ENCODE results near the gene CACHD1. TPM values are rescaled to one million over a fixed set of nuclear protein-coding genes. Genes with fewer than 3 reads are reported as not detected.

Gene CACHD1
- total RNA-seq, 1 donor from 2014 or later, result 2.9 TPM

DNA sequence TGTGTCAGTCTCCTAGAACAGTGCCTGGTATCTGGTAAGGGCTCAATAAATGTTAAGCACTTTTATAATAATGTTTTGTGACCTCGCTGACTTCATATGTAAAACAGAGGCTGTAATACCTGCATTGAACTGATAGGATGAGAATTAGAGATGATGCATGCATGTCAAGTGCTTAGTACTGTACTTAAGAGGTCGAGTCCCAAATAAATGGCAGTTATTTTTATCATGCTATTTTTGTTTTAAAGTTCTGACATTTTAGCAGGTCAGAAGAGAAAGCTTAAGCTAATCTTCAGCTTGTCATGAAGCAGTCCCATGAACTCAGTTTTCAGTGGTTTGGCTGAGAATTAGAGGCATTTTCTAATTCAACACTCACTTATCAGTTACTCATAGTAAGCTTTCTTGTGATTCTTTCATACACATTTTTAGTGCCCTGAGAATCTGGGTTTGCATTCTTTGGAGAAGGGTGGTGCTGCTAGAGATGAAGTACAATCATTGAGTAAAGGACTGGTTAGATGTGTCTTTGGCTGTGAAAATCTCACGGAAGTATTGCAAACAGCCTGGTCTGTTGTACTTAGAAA lies 199.3 kb downstream of the CACHD1 start:
- intact Hi-C loops (cut with DNase I), result no loop called here
- no peak for DNase-seq (ENCODE audit: low spot score)

DNA sequence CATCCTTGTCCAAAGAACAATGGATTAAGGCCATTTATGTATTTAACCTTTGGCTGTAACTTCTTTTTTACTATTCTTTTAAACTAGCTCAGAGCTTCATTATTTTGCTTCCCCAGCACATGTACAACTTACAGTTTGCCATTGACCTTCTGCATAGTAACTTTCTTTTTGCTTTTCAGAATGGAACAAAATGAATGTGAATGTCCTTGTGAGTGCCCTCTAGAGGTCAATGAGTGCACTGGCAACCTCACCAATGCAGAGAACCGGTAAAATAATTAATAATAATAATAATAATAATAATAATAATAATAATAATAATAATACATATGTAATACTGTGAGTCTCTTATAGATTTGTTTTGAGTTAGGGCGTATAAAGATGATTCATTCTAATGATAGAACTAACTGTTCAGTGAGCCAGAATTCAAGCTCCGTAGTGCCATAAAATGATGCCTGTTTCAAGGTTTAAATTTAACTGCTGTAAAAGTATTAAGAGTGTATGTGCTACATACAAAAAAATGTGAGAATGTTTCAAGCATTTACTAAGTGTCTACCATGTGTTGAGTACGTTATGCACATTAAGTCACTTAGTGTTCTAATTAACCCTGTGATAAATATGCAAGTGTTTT lies 205.9 kb downstream of the CACHD1 start:
- intact Hi-C loops (cut with DNase I), result loop anchor here (5.0 kb wide), 1 partner anchor 409 kb away; no protein-coding TSS in a partner anchor
- DNase-seq (ENCODE audit: low spot score), result no peak

DNA sequence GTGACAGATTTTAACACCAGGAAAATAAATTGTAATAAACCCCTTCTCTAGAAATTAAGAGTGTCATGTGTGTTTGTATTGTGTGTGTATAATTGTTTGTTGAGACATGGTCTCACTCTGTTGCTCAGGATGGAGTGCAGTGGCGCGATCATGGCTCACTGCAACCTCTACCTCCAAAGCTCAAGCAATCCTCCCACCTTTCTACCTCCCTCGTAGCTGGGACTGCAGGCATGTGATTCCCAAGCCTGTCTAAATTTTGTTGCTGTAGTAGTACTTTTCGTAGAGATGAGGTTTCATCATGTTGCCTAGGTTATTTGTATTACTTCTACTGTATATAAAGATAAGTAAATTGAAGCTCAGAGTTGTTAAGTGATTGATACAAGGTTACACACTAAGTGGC lies 206.5 kb downstream of the CACHD1 start:
- DNase-seq (ENCODE audit: low spot score), result no peak
- intact Hi-C loops (cut with DNase I), result loop anchor here (5.0 kb wide), 1 partner anchor 409 kb away; no protein-coding TSS in a partner anchor

DNA sequence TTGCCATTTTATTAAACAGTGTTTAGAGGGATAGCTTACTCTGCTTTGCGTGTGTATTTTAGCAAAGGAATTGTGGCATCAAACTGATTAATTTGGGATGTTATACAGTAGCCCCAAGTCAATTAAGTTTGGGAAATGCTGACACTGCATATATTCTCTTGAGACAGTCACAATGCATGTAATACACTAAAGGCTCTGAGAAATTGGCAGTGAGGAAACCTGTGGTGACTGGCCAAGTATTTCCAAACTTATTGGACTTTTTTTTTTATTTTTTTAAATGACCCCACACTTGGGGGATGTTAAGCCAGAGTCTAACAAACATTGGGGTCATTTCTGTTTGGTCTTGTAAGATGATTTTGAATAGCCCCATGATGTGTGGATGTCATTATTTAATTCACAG lies 207.6 kb downstream of the CACHD1 start:
- DNase-seq (ENCODE audit: low spot score), result no peak
- intact Hi-C loops (cut with DNase I), result loop anchor here (5.0 kb wide), 1 partner anchor 410 kb away; no protein-coding TSS in a partner anchor

DNA sequence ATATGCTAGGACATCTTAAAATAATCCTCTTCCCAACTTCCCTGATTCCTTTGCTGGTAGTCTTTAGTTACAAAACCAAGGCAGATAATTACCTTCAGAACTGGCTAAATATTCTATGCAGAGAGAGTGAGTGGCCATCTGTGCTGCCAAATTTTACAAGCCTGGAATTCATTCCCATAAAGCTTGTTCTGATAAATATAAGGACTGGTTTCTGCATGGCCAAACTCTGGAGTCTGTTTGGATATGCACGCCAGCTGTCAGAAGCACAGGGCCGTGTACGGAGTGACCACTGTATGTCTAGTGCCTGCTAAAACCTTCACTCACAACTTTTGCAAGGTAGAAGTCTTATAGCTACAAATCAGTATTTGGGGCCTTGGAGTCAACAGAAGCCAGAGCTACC lies 208.4 kb downstream of the CACHD1 start:
- DNase-seq (ENCODE audit: low spot score), result no peak
- intact Hi-C loops (cut with DNase I), result loop anchor here (5.0 kb wide), 1 partner anchor 411 kb away; no protein-coding TSS in a partner anchor

DNA sequence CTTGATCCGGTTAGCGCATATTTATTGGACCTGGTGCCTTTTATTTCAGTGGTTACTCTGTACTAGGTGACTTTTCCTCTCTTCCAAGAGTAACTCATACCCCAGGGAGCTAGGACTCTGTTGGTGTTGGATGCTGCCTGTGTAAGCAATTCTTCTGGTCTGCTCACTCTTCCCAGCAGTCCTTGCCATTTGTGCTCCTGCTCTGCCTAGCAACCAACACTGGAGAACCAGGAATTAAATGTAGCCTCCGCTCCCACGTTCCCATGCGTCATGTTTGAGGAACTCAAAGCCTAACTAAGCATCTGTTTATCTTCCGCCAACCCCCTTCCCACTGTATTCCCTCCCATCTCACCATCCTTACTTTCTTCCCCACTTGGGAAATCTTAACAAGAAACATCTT lies 209.2 kb downstream of the CACHD1 start:
- no peak for DNase-seq (ENCODE audit: low spot score)
- intact Hi-C loops (cut with DNase I), result loop anchor here (5.0 kb wide), 1 partner anchor 412 kb away; no protein-coding TSS in a partner anchor

DNA sequence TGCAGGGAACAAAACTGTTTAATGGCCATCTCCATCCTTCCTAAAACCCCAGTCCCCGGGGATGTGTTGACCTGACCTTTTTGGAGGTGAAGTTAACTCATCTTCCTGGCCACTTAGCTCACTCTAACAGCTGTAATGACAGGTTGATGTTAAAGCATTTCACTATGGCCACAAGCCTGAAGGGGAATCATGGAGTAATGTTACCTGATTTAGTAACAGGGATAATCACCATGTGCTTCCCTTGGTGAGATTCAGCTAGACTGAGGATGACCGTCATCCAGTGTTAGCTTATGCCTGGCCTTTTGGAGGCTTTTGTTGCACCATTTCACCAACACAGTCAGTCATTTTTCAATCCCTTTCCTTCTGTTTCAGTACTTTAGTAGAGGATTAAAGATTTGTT lies 210.7 kb downstream of the CACHD1 start:
- intact Hi-C loops (cut with DNase I), result no loop called here
- no peak for DNase-seq (ENCODE audit: low spot score)

DNA sequence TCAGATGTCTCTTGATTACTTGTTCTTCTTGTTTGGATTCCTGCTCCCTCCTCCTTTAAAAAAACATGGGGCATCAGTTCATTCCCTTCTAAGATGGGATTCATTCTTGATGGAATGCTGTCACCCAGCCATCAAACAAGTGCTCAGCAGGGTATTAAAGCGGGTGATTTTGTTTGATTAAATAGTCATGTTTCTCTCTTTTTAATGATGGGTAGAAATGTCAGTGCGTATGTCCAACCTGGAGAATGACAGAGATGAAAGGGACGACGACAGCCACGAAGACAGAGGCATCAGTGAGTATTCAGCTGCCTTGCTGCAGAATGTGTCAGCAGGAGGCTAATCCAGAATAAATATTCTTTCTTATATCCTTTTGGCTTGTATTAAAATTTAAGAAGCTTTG lies 211.1 kb downstream of the CACHD1 start:
- intact Hi-C loops (cut with DNase I), result no loop called here
- no peak for DNase-seq (ENCODE audit: low spot score)

DNA sequence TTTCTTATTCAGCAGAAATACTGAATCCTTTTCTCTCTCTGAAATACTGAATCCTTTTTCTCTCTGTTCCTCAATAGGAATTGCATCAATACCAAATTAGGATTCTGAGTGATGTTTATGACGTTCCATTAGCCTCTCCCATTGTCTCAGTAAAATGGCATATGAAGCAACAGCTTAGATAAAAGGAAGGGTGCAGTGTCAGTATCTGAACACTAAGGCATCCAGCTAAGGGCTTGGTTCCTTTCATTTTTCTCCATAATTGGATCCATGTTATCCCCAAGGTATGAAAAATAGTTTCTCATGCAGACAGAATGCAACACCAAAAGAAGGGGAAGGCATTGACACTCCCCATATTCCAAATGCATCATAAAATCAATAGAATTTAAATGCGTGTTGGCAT lies 213.5 kb downstream of the CACHD1 start:
- no peak for DNase-seq (ENCODE audit: low spot score)
- intact Hi-C loops (cut with DNase I), result no loop called here

DNA sequence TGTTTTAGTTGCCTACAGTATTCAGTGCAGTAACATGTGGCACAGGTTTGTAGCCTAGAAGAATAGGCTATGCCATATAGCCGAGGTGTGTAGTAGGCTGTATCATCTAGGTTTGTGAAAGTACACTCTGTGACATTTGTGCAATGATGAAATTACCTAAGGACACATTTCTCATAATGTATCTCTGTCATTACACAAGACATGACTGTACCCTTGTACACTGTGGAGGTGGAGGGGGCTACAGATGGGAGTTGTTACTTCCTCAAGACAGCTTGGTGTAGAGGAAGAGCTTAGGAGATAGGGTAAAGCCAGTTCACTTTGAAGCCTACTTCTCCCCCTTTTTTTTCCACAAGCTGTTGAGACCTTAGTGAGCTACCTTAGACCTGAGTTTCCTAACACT lies 215.3 kb downstream of the CACHD1 start:
- intact Hi-C loops (cut with DNase I), result no loop called here

DNA sequence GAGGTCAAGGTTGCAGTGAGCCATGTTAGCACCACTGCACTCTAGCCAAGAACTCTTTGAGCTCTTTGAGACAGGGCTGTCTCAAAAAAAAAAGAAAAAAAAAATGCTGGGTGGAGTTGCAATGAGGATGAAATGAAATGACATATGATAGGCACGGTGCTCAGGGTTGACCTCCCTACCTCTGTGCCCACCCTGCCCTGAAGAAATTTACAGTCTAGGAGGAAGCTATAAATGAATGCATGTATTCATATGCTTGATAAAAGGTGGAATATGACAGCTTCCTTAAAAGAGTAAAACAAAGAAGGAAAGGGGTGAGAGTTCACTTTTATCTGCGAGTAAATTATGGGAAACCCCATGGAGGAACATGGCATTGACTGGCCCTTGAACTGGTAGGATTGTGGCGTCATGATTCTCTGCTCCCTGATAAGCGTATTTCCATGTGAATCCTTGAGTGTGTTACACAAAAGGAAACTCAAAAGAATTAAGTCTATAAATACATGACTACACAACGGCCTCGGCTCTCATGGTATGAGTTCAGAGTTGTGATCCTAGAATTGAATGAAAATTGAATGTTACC lies 215.9 kb downstream of the CACHD1 start:
- intact Hi-C loops (cut with DNase I), result loop anchor here (1.0 kb wide), 1 partner anchor 138 kb away; no protein-coding TSS in a partner anchor
- DNase-seq (ENCODE audit: low spot score), result no peak

More for the DNA sequence above, 215.3 kb downstream of the CACHD1 start:
- DNase-seq (ENCODE audit: low spot score), result no peak

DNA sequence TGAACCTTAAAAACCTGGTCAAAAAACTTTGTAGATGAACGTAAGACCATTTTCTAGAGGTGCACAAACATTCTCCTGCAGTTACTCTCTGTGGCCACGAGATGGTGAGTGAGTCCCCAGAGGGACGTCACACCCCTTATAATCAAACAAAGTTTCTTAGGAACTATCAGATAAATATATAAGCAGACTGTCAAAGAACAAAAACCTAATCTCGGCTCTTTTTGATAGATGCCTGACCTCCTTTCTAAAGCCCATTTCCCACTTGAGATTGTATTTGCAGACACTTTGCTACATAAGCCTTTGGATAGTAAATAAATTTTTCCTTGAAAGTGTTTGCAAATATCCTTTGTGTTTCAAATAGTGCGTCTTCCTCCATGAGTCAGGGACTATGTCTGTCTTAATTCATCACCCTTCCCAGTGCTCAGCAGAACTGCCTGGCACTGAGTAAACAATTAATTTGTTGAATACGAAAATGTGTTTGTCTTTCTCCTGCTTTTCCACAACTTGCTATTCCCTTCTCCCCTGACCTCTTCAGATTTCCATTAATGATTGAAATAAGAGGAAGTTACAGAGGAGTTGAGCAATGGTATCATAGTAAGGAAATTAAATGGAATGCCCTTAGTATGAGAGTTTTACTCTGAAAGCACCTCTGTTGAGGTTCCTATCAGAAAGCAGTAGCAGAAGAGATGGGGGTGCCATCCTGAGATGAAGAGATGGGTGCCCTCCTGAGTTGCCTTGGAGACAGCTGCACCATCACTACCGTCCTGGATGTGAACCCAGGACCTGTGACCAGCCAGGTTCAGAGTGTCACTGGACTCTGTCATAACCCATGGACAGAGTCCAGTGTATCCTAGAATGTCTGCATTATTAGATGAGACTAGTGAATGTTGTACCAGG lies 217.1 kb downstream of the CACHD1 start:
- DNase-seq (ENCODE audit: low spot score), result no peak
- intact Hi-C loops (cut with DNase I), result loop anchor here (1.0 kb wide), 1 partner anchor 137 kb away; no protein-coding TSS in a partner anchor

DNA sequence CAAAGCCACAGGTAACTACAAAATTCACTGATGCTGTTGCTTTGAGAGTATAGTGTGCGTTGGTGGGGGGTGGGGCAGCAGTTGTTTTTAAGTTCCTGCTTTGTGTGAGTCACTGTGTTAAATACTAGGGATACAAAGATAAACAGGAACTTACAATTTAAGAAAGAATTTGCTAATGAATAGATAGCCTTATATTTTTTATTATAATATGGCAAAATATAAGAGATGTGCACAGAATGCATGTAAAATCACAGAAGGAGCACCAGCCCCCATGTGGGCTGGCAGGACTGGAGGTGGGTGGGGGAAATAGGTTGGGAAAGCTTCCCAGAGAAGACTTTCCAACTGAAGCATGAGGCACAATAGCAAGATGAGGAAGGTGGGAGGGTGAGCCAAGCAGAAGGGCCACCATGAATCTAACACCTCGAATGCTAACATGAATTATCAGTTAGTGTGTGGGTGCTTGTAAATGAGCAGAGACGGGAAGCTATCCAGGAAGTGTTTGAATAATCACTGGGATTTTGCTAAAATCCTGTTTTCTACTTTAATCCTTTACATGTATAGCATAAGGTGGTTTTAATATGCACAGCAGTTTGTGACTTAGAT lies 217.9 kb downstream of the CACHD1 start:
- no peak for DNase-seq (ENCODE audit: low spot score)
- intact Hi-C loops (cut with DNase I), result no loop called here

DNA sequence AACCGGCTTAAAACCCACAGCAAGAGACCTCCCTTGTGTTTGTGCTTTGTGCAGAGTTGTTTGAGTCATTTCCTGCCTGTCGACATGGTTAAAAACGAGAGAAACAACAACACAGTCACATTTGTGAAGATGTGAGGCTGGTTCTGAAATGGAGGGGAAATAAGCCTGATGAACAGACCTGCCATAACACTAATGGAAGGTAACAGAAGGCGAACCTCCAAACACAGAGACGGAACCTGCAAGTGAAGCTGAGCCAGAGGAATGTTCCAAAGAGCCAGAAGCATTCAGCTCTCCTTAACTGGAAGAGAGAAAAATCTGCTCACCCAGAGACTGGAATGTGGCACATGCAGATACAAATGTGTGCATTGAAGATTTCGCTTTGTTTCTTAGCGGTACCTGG lies 221.7 kb downstream of the CACHD1 start:
- no peak for DNase-seq (ENCODE audit: low spot score)
- intact Hi-C loops (cut with DNase I), result no loop called here

DNA sequence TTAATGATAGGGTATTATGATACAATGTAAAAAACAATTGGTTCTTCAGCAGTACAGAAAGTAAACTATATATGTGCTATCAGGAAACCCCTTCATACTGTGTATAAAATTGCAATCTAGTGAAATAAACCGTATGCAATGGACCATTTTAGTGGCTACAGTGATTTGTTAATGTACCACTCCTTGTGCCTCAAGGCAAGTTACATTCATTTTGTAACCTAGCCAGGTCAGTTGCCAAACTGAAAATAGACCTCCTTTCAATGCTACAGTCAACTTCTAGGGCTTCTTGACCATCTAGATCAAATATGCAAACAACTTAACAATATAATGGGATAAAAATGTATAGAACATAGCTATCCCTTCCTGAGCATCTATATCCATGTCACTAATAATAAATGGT lies 223.0 kb downstream of the CACHD1 start:
- no peak for DNase-seq (ENCODE audit: low spot score)
- intact Hi-C loops (cut with DNase I), result no loop called here

DNA sequence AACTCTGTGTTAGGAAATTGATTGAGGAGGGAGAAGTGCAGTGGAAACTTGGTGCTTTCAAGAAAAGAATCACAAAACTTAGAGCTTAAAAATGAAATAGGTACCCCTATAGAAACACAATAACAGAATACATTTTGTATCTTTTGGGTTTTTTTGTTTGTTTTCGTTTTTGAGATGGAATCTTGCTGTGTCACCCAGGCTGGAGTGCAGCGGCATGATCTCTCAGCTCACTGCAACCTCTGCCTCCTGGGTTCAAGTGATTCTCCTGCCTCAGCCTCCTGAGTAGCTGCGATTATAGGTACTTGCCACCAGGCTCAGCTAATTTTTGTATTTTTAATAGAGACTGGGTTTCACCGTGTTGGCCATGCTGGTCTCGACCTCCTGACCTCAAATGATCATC lies 223.5 kb downstream of the CACHD1 start:
- DNase-seq (ENCODE audit: low spot score), result no peak
- intact Hi-C loops (cut with DNase I), result no loop called here

DNA sequence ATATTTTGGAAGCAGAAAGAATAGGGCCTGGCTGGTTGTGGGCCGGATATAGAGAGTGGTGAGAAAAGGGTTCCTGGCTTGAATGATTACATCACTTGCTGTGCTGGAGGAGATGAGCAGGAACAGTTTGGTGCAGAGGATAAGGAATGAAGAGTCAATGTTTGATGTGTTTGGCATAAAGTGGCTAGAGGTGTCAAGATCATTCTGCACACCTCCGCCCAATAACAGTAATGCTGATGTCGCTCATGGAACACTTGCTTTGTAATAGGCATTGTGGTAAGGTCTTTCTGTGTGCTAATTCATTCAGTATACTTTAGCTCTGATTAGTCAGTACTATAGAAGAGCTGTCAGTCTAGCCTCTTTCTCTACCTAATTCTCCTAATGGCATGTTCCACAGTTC lies 226.9 kb downstream of the CACHD1 start:
- no peak for DNase-seq (ENCODE audit: low spot score)
- intact Hi-C loops (cut with DNase I), result no loop called here

DNA sequence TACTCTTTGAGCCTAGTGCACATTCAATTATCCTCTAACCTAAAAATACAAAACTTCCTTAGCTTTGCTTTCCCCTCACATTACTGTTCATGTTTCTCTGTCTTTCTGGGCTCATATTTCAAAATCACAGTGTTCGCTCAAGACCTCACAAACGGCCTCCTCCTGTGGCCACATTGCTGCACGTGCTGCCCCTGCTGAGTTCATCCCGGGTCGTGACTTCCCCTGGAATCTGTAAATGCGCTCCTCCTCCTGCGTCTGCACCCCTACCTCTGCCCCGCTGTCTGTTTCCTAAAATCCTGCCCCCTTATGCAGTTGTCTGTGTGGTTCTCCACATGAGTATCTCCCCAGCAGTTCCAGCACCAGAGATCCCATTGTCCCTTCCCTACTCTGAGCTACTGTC lies 229.4 kb downstream of the CACHD1 start:
- intact Hi-C loops (cut with DNase I), result no loop called here
- no peak for DNase-seq (ENCODE audit: low spot score)

DNA sequence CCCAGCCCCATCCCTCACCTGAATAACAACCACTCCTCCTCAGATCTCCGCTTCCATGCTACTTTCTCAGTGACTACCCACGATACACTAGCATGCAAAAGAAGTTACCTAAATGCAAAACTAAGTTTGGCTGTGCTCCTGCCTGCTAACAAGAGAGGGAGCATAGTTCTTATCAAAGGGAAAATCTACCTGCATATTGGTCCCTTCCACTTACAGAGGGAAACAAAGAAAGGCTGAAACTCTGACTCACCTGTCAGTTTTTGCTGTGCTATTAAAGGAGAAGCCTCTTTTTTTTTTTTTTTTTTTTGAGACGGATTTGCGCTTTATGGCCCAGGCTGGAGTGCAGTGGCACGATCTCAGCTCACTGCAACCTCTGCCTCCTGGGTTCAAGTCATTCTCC lies 231.1 kb downstream of the CACHD1 start:
- no peak for DNase-seq (ENCODE audit: low spot score)
- intact Hi-C loops (cut with DNase I), result no loop called here

DNA sequence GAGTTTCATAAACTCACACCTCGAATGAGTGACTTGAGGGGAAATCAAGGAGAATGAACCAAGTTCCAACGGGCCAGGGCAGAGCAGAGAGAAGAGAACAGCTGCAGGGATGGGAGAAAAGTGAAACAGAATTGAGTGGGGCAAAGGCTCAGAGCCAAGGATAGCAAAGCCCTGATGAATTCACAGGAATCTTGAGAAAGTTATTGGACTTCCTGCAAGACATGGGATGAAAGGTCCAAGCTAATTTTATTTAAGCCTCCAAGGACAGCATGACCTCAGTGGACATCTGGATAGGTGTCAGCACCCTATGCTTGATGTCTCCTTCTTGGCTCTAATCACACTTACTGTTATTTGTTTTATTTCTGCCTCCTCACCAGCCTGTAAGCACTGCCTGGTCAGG lies 232.0 kb downstream of the CACHD1 start:
- no peak for DNase-seq (ENCODE audit: low spot score)
- intact Hi-C loops (cut with DNase I), result no loop called here

Measured in cardiac septum (tissue), 1 donor.